Measurements from ENCODE around the gene CST8.
"Not testable (repeated sequence)": the region's sequence is repeated elsewhere in the genome, so short reads cannot be mapped to it uniquely, and the experiment has no call there.

The CST8 gene

DNA sequence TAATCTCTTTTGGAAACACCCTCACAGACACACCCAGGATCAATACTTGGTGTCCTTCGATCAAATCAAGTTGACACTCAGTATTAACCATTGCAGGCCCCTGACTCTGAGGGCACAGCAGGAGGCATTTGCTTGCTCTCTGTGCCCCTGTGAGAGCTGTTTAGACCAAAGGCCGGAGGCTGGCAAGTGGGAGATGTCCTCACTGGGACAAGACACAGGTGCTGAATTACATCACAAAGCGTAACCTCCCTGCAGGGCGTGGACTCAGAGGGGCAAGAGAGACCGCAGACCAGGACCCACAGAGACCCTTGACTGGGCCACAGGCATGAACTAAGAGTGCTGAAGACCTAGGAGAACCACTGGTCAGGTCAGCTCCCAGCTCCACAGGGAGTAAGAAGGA lies at the start of gene CST8:
Gene CST8, plus strand, starts transcription at position 301 of the 400 bp plus-strand sequence. CDS start 551 bp downstream, outside the sequence.
- no peak for DNase-seq

DNA sequence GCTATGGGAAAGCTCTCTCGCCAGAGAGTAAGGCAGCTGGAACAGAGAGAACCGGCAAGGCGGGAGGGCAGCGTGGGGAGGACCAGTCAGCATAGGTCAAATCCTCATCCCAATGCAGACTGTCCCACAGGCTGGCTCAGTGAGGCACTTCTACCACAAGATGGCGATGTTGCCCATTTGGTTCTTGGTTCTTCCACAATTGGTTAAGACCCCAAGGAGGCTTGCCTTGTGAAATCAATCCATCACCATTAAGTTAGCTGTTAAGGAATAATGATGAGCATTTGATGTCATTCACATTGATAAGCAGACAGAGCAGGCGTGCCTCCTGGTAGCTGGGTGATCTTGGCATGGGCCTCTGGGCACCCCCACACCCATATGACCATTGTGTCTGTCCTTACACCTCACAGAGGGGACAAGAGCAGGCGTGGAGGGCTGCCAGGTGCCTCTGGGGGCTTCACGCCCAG lies 49.0 kb upstream of the CST8 start:
- peak; percentile 54 for DNase-seq

DNA sequence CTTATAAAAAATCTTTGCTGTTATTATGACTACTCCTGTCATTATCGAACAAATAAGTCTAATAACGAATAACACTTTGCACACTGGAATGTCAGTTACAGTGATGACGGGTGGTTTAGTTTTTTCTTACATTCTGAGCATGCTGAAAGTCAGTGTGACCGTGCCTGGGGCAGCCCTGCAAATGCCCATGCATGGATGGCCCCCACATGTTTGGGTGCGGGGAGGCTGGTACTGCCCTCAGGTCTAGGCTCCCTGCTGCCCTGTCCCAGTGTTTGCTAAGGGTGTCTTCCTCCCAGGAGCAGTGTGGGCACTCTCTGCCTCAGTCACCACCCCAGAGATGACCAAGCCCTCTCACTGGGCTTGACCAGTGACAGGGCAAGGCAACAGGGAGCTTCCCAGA lies 48.5 kb upstream of the CST8 start:
- no peak for DNase-seq

GRCh38 chr20:23444859-23445258 lies 46.1 kb upstream of the CST8 start:
- DNase-seq = no peak

DNA sequence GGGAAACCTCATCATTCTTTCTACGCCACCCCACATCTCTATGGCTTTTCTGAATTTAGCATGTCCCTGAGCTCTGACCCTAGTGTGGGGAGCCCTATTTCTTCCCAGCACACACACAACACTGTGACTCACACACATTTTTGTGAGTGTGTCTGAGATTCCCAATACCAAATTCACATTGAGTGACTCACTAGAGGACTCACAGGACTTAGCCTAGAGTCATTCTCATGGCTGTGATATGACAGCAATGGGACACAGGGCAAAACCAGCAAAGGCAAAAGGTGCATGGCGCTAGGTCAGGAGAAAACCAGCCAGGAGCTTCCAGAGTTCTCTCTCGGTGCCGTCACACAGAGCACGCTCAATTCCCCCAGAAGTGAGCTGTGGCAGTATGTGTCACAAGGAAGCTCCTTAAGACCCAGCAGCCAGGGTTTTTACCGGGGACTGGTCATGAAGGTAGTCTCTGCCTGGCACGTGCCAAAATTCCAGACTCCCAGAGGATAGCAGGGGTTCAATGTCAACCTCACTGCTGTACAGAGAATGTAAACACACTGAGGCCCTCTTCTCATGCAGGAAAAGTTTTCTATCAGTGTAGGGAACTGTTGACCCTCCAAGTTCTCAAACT lies 45.2 kb upstream of the CST8 start:
- no peak for DNase-seq

- DNase-seq = peak; percentile 7
Measured at GRCh38 chr20:23446505-23446904, 44.4 kb upstream of the CST8 start.

- DNase-seq = no peak
Measured at GRCh38 chr20:23448167-23448566, 42.8 kb upstream of the CST8 start.

GRCh38 chr20:23449421-23449820 lies 41.5 kb upstream of the CST8 start:
- DNase-seq = no peak

DNA sequence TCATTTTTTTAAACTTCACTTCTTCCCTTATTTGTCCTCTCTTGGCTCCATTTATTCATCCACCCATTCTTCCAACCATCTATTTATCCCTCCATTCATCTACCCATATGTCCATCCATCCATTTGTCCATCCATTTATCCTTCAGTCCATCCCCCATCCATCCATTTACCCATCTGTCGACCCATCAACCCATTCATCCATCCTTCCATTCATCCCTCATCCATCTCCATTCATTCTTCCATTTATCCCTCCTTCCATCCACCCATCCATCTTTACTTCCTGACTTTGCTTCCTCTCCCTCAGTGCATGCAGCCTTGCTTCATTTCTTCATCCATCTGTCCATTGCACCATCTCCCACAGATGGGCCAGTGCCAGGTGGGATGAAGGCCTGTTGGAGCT lies 40.0 kb upstream of the CST8 start:
- no peak for DNase-seq

- no peak for DNase-seq
Measured at GRCh38 chr20:23451956-23452487, 38.9 kb upstream of the CST8 start.

DNA sequence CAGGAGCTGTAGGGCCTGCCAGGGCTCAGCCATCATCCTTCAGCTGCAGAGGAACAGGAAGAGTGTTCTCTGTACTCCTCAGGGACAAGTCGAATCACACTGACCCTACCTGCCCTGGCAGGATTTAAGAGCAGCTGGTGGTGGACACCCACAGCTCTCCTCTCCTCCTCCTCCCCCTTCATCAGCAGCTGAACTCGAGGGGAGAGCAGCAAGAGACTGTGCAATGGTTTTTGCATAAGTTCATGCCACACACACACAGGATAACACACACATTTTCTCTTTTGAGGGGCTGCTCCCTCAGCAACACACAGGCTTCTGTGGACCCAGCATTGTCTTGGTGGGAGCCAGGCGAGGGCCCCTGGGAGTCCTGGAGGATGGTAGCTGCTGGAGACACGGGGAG lies 38.1 kb upstream of the CST8 start, which contains the start of gene CST11:
Gene CST11, minus strand, starts transcription at position 101 of the 400 bp plus-strand sequence. Its CDS starts 65 bp downstream, at position 36.
- no peak for DNase-seq

DNA sequence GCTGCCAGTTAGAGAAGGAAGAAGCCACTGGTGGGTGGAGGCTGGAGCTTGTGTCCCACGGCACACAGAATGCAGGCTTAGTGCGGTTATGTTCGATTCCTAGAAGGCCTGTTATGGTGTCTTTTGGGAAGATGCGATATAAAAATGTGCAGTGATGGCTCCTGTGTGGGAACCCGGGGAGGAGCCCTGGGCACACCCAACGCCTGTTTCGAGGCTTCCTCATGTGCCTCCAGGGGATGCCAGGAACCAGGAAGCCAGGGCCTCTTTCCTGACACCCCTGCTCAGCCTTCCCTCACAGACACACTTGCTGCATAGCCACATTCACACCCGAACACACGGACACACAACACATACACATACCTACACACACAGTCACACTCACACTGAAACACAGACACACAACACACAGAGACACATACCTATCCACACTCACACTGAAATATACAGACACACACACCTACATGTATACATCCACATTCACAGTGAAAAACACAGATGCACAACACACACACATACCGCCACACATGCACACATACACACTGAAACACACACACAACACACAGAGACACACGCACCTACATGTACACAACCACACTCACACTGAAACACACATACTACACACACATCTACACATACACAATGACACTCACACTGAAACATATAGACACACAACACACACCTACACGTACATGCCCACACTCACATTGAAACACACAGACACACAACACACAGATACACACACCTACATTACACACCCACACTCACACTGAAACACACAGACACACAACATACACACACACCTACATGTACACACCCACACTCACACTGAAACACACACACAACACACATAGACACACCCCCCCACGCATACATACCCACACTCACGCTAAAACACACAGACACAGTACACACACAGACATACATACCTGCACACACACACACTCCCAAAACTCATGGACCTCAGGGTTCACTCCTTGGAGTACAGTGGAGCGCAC lies 37.1 kb upstream of the CST8 start:
- no peak for DNase-seq

GRCh38 chr20:23454816-23455215 lies 36.1 kb upstream of the CST8 start:
- DNase-seq = no peak

GRCh38 chr20:23455639-23456038 lies 35.3 kb upstream of the CST8 start:
- DNase-seq = no peak

GRCh38 chr20:23456409-23456808 lies 34.5 kb upstream of the CST8 start:
- DNase-seq = no peak

GRCh38 chr20:23456873-23457272 lies 34.0 kb upstream of the CST8 start:
- no peak for DNase-seq

GRCh38 chr20:23459461-23460150 lies 31.3 kb upstream of the CST8 start:
- DNase-seq = no peak

DNA sequence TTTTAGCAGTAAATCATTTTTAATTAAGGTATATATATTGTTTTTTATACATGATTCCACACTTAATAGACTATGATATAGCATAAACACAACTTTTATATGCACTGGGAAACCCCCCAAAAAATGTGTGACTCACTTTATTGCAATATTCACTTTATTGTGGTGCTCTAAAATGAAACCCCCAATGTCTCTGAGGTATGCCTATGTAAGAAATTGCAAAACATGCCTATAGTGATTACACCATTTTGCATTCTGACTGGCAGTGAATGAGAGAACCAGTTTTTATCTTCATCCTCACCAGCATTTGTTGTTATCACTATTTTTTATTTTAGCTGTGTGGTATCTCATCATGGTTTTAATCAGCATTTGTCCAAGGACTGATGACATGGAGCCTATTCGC lies 29.7 kb upstream of the CST8 start:
- no peak for DNase-seq

GRCh38 chr20:23466961-23467360 lies 24.0 kb upstream of the CST8 start:
- DNase-seq = not testable (repeated sequence)

DNA sequence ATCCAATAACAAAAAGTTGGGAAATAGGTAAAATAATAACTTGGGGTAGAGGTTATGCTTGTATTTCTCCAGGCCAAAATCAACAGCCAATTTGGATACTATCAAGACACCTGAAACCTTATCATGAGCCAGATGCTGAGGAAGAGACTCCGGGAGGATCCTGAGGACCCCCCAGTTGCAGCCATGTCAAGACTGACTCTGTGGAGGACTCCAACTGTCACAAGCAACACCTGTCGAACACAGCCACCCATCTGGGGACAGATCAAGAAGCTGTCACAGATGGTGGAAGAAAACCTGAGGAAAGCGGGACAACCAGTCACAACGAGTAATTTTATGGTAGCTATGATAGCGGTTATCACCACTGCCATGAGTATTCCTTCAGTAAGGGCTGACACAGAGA lies 18.6 kb upstream of the CST8 start:
- DNase-seq = not testable (repeated sequence)

- DNase-seq = not testable (repeated sequence)
Measured at GRCh38 chr20:23473293-23473692, 17.6 kb upstream of the CST8 start.

DNA sequence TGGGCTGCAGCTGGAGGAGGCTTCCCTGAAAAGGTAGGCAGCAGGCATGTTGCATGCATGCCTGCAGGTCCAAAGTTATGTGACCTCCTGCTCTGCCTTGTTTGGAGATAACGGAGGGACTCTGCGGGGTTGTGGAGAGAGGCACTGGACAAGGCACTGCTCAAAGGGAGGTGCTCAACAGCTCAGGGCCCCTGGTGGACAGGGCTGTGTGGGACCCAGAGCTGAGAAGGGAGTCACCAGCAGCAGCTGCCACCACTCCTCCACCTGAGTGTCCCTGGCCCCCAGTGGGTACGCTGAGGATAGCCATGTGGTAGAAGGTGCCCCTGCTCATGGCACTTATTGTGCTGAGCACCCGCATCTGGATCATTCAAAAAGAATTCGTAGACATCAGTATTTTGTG lies 15.5 kb upstream of the CST8 start:
- no peak for DNase-seq
